ENCODE data around the gene SMIM34. TPM values are rescaled to one million over a fixed set of nuclear protein-coding genes. Genes with fewer than 3 reads are reported as not detected.
"Not testable (repeated sequence)": the region's sequence is repeated elsewhere in the genome, so short reads cannot be mapped to it uniquely, and the experiment has no call there.

Gene SMIM34, protein sequence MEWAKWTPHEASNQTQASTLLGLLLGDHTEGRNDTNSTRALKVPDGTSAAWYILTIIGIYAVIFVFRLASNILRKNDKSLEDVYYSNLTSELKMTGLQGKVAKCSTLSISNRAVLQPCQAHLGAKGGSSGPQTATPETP
- not detected for polyA plus RNA-seq (2013, experiment 1 of 2; ENCODE audit: insufficient read length)
- not detected for polyA plus RNA-seq (2013, experiment 2 of 2; ENCODE audit: insufficient read length)

DNA sequence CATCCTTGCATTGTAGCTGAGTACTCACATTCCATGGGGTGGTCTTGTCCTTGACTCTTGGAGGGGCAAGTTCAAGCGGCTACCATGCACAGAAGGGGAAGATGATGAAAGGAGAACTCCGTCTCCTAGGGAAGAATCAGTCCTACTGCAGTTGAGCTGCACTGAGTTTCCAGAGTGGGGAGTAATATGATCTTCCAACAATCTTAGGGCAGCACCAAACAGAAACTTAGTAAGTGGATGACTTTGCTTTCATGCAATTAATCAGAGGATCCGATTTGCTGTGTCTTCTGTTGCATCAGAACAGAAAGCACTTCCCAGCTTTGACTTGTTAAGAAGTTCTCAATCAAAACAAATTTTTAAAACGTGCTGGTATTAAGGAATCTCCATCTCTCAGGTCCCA is at the start of gene SMIM34:
TSS of gene SMIM34 (minus strand) at position 147 of the 400 bp plus-strand sequence. CDS start at position 35, 112 bp downstream.
- DNase-seq, result not testable (repeated sequence)

DNA sequence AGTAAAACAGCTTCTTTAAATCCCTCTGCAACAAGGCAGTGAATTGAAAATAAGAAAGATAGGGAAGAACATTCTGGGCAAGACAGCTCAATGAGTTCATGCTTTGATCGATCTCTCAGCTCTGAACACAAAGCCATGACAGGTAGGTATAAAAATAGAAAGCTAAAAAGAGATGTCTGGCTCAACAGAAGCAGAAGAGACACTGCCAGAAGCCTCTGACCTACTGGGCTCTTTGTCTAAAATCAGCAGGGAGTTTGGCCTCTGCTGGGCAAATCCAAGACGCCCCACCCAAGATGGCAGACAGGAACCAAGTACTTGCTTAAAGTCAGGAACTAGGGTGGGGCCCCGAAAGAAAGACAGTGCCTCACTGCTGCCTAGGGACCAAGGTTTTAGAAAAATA is 43.6 kb upstream of the SMIM34 start:
- not testable (repeated sequence) for DNase-seq

DNA sequence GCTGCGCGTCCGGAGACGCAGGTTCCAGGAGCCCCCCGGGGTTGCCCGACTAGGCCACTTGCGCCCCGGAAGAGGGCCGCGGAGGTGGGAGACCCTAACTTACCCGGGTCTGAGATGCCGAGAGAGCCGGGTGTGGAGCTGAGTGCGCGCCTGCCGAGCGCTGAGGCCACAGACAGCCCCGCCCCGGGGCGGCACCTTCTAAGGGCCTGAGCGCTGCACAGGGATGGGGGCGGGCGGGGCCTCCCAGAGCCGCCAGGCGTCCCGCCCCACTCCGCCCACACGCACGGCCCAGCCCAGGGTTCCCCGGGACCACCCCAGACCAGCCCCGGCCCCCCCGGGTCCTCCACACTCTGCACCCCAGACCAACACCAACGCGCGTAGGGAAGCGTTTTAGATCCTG is 35.7 kb upstream of the SMIM34 start:
- DNase-seq, result not testable (repeated sequence)

DNA sequence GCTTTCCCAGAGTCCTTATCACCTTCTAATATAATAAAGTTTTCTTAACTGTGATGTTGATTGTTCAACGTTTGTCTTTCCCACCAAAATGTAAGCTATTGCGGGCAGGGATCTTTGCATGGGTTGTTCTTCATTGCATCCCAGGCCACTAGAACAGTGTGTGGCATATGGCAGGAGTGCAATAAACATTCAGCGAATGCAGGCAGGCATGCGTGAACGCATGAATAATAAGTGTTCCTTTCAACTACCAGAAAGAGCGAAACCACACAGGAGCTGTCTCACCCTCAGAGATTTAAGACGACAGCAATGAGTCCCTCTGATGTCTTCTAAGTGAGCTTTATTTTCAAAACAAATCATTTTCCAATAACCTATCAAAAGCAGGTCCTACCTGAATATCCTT is 34.5 kb upstream of the SMIM34 start:
- not testable (repeated sequence) for DNase-seq

DNA sequence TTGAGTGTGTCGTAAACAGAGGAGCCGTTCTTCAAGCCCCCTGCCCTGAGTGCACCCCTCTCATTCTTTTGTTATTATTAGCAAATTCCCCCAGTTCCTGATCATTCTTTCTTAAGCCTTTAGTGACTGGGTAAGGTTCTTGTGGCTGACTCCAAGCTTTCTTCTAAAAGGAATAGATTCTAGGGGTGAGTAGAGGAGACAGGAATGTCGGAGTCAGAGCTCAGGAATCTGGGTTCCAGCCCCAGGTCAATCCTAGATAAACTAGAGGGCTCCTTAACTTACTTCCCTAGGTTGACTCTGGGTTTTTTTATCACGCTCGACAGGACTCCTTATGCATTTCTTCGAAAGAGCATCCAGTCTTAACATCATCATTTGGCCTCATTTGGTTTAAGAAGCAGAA is 32.4 kb upstream of the SMIM34 start:
- not testable (repeated sequence) for DNase-seq

DNA sequence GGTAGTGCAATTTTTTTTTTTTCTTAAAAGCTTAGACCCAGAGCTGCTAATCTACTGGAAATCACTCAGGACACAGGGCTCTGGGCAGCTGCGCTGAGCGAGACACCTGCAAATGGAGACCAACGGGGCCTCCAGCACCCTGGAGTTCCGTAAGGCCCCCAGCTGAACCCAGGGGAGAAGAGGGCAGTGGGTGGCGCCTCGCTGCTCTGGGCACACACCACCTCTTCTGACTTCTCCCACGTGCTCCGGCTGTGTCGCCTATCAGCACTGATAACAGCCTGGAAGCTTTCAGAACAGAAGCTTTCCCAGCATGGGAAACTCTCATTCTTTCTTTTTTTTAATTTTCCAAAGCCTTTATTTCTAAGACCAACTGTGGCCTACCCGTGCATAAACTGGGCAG is 31.9 kb upstream of the SMIM34 start:
- not testable (repeated sequence) for DNase-seq

DNA sequence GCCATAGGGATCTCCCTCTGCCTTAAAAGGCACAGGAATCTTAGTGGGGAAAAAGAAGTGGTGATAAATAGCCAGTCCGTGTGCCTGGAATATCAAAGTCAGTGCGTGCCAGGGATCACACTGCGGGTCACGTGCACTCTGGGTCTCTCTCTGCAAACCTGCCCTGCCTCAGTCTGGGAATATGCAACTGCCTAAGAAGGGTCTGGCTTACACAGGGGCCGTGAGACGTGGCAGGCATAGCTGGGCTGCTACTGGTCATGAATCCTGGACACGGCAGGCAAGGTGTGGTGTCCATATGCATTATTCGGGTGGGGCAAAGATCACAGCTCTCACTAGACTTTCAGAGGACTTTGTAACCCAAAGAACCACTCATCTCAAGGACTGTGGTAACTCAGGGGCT is 23.3 kb upstream of the SMIM34 start:
- not testable (repeated sequence) for DNase-seq

DNA sequence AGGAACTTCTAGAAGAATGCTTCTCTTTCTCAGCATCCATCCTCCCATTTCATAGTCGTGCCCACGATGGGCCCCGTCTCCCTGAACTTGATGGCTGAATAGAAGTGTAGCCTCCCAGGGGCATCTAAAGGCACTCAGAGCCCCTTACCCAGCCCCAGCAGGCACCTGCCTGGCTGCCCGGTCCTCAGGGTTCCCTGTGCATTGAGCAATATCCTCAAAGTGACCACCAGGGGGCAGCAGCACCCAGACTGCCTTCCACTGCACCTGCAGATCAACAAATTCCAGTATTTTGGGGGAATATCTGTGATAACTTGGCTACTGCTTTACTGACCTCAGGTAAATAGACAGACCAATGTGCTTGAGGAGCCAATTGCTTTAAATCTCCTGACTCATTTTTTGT is 19.7 kb upstream of the SMIM34 start:
- not testable (repeated sequence) for DNase-seq

DNA sequence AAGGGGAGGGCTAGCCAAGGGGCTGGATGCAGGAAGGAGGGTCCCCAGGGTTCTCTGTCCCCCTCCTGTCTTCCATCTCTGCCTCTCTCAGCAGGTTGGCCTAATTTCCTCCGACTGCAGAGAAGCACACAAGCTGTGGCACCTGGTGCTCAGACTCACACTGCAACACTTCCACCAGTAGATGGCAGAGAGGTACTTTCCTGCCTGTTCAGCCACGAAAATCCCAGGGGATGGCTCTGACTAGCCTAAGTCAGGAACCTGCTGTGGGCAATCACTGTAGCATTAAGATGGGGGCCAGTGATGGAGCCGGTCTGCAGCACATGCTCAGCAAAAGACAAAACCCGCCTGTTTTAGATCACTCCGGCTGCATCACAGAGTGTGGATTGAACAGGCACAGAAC is 6.0 kb upstream of the SMIM34 start:
- not testable (repeated sequence) for DNase-seq

DNA sequence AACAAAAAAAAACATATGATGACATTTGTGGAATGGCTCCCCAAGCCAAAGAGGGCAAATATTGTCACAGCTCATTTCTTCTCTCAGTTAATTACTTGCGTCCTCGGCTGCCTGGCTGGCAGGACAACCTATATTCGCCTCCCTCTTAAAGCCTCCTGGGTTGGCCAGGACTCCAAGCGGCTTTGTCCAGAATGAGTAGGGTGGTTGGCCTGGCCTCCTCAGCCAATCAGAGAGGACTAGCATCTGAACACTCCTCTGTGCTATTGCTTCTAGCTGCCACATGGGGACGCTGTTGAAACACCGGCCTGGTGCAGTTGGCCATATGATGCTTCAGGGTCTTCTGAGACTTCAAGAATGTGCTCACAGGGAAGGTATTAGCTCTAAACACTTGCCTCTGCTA is 4.7 kb upstream of the SMIM34 start:
- not testable (repeated sequence) for DNase-seq

DNA sequence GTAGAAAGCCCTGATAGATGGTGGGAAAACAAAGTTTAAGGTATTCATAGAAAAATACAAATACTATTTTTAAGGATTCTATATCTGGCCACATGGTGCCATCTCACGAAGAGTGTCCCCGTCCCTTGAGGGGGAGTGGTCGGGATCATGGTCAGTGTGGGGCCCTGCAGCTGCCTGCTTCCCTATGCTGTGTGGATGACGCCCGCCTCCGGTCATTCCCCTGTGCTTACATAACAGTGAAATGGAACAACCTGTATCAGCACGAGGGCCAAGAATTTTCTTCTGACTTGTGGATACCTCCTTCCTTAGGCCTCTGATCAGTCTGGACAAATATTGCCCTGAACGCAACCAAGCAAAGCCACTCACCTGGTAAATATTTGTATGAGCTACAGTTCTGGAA is 3.6 kb upstream of the SMIM34 start:
- DNase-seq, result not testable (repeated sequence)

DNA sequence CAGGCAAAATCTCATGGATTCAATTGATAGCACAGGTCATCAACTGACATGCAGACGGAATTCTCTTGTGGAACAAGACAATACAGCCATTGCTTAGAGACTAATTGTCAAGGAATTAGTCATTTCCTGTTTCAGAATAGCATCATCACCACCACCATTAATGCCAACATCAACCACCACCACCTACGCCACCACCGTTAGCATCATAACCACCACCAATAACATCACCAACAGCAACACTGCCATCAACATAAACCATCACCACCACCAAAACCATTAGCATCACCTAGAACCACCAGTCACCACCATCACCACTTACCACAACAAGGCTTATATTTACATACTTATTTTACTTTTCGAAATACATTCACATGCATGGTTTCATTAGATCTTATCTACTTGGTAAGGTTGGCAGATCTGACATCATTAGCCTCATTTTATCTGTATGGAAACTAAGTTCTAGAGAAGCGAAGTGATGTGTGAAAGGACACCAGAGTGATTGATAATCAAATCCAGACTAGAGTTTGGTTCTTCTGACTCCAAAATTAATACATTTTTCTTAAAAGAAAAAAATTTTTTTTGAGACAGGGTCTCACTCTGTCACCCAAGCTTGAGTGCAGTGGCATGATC is 6.2 kb downstream of the SMIM34 start:
- not testable (repeated sequence) for DNase-seq

DNA sequence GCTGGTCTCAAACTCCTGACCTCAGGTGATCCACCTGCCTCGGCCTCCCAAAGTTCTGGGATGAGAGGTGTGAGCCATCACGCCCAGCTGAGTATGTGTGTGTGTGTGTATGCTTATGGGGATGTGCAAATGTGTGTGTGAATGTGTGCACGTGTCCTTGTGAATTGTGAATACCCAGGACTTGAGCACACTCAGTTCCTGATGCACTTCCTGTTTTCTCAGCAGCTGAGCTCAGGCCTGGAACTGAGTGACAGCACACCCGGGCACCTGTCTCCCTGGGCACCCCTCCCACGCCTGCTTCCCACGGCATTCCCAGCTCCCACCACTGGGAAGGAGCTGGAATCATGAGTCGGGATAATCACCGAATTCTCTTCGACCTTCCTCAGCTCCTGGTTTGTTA is 16.5 kb downstream of the SMIM34 start:
- DNase-seq, result not testable (repeated sequence)

DNA sequence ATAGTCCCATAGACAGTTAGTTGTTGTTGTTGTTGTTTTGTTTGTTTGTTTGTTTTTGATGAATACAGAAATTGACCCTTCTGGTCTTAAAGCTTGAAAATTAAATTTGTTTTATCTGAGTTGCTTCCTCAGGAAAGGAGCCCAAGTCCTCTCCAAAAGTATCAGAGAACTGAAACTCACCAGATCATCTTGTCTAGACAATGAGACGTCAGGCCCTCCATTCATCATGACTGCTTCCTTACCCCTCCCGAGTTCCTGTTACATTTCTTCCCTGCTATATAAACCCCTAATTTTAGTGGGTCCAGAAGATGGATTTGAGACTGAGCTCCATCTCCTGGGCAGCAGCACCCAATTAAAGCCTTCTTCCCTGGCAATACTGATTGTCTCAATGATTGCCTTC is 17.1 kb downstream of the SMIM34 start:
- DNase-seq, result not testable (repeated sequence)

DNA sequence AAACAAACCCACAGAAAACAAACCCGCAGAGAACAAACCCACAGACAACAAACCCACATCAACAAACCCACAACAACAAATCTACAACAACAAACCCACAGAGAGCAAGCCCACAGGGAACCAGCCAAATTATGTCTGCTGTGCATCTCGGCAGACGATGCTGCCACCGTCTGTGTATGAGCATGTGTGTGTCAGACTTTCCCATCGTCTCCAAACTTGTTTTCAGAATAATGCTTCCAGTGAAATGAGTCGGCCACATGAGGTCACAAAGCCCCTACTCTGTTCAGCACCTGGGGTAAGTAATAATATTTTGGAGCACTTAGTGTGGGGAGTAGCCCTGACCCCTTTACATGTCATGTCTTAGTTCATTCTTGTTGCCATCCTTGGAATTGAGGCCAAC is 17.6 kb downstream of the SMIM34 start:
- DNase-seq, result not testable (repeated sequence)

DNA sequence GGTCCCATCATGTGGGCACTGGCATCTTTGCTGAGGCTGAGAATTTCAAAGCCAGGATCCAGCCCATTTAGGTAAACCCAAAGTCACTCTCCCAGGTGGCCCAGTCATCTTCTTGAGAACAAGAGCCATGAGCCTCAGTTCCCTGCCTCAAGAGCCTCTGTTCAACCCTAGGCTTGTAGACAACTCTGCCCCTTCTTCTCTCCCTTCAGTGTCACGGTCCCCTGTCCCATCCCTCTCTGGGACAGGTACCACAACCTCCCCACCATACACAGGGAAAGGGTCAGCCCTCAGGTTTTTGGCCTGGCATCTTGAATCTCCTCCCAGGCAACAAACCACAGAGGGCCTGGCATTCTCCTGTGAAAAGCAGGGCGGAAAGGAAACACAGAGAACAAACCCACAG is 18.1 kb downstream of the SMIM34 start:
- not testable (repeated sequence) for DNase-seq

DNA sequence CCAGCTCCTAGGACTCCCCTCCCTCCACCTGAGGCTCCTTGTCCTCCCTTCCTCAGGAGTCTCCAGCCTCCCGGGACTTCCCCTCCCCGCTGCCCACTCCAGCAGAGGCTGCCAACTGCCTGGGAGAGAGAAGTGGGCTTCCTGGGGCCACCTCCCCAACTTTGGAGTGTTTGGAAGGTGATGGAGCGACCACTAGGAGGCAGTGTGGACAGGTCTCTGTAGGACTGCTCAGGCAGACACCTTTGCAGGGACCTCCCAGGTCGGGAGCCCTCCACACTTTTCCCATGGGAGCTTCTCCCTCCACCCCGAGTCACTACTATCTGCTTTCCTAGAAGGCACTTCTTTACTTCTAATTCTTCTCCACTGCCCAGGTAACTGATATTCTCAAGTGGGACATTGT is 19.0 kb downstream of the SMIM34 start:
- not testable (repeated sequence) for DNase-seq

DNA sequence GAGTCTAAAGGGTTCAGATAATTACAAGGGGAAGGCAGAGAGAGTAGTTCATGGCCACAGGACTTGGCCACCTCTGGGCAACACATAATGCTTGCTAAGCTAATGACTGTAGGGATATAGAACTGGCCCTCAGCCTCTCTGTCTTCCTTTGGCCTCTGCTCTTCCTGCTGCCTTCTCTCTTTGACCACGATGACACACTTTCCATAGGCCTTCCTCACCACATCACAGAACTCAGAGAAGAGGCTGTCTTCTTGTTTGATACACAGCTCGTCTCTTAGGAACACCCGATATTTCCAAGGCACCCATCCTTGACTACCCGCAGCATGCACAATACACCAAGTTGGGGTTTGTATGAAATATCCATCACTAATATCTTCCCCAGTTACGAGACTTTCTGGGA is 23.2 kb downstream of the SMIM34 start:
- DNase-seq, result not testable (repeated sequence)

DNA sequence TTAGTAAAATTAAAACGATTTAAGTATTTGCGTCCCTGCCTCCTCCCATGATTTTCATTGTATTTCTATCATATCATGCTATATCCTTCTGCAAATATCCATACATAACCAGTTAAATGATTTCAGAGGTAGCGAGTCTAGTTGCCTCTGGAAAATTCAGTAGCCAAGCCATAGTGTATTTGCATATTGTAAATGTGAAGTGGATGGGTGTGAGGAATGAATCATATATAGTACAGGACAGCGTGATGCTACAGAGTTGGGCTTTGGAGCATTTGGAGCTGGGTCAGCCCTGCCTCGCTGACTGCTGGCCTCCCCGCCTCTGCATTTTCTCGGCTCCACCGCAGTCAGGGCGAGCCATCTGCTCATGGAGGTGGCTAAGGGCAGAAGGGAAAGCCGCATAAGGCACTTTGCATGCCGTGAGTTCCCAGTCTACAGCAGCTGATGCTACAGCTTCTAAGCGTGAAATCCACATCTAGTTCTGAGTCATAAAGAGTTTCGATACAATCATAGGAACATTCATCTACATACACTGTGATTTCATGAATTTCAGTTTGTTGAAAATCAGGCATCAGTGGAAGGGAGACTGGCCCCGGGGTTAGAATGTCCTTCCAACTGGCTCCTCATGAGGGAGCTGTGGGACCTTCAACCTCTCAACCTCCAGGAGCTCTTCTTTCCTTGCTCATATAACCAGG is 39.9 kb downstream of the SMIM34 start:
- not testable (repeated sequence) for DNase-seq

DNA sequence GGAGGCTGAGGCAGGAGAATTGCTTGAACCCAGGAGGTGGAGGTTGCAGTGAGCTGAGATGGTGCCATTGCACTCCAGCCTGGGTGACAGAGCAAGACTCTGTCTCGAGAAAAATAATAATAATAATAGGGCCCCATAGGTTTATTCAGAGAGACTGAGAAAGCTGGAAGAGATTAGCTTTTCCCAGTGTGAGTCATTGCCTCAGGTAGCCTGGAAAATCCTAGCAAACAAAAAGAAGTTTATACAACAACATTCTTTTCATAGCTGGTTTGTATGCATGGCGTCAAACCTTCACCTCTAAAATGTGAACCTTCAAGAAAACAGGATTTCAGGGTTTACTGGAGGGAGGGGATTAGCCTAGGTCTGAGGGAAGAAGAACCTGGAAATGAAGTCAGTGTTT is 40.6 kb downstream of the SMIM34 start:
- not testable (repeated sequence) for DNase-seq

DNA sequence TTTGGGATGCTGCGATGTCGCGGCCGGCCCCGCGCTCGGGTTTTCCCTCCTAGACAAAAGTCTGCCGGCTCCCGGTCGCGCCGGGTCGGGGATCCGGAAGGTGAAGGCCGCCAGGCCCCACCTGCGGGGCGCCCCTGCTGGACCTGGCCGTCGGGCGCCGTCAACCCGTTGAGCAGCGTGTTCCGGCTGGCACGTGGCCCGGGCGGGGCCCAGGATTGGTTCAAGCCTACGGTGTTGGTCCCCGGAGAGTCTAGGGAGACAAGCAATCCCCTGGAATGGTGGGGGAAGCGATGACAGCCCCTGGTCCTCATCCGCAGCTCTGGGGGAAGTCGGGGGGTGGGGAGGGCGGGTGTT is 48.2 kb downstream of the SMIM34 start:
- DNase-seq, result not testable (repeated sequence)

DNA sequence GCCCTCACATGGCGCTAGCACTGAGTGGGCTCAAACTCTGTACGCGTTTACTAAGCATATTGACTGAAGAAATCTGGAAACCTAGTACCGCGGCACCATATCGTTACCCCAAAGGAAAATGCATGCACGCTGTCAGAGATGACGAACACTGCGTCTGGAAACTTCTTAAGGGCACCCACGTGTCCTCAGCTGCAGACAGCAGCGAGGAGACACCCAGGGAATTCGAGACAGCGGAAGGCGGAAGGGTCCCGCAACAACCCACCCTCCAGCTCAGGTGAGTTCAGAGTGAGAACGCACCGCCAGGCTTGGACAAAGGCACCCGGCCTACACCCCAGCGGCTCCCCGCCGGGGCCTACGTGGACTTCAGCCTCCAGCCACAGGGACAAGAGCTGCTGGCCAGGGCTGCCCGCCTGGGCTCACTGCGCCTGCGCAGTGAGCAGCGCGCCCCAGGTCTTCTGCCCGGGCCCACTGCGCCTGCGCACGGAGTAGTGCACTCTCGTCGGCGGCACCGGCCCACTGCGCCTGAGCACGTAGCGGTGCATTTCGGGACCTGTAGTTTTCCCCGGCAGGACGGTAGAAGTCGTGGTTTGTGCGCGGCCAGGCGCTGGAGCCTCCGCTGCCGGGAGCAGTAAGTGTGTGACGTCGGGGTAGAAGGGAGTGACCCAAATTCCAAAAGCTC is 48.7 kb downstream of the SMIM34 start, which contains the start of gene SMIM11:
TSS of gene SMIM11 (plus strand) at position 568 of the 679 bp plus-strand sequence. CDS start 3,998 bp downstream, outside the sequence.
- DNase-seq, result not testable (repeated sequence)

DNA sequence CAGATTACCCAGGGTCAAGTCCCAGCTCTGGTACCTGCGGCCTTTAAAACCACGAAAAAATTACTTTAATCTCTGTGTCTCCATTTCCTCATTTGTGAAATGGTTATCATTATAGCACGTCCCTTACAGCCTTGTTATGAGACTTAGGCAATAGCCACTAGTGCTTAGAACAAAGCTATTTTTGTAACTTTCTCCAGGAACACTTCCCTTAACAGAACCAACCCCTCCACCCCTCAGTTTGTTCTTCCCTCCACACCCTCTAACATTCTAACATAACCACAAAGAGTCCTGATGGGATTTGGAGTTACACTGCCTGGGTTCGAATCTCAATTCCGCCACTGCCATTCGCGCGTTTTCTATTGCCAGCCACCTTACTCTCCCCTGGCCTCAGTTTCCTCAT is 49.3 kb downstream of the SMIM34 start:
- not testable (repeated sequence) for DNase-seq

All from fibroblast of skin of scalp (primary cell).